ENCODE results near the gene ASB11.
"Not testable (repeated sequence)": the region's sequence is repeated elsewhere in the genome, so short reads cannot be mapped to it uniquely, and the experiment has no call there.

The ASB11 gene

GRCh38 chrX:15305899-15306298, 9.5 kb downstream of the ASB11 start:
- not testable (repeated sequence) for DNase-seq (ENCODE audit: low spot score)

GRCh38 chrX:15301924-15302323, 13.5 kb downstream of the ASB11 start:
- DNase-seq (ENCODE audit: low spot score) = no peak

- peak; percentile 6 for DNase-seq (ENCODE audit: low spot score)
These were observed 15.2 kb downstream of the ASB11 start for GRCh38 chrX:15299941-15300851.

GRCh38 chrX:15298780-15299179, 16.7 kb downstream of the ASB11 start:
- no peak for DNase-seq (ENCODE audit: low spot score)

GRCh38 chrX:15298201-15298600, 17.2 kb downstream of the ASB11 start:
- DNase-seq (ENCODE audit: low spot score) = no peak

- DNase-seq (ENCODE audit: low spot score) = no peak
These were observed 22.0 kb downstream of the ASB11 start for GRCh38 chrX:15293451-15293850.

- DNase-seq (ENCODE audit: low spot score) = no peak
These were observed 22.6 kb downstream of the ASB11 start for GRCh38 chrX:15292861-15293260.

- no peak for DNase-seq (ENCODE audit: low spot score)
These were observed 37.8 kb downstream of the ASB11 start for GRCh38 chrX:15277604-15278003.

GRCh38 chrX:15274946-15275345, 40.5 kb downstream of the ASB11 start:
- no peak for DNase-seq (ENCODE audit: low spot score)

GRCh38 chrX:15273275-15273674, 42.2 kb downstream of the ASB11 start:
- DNase-seq (ENCODE audit: low spot score) = not testable (repeated sequence)

- DNase-seq (ENCODE audit: low spot score) = no peak
These were observed 43.7 kb downstream of the ASB11 start for GRCh38 chrX:15271757-15272156.

GRCh38 chrX:15269618-15270521, 45.6 kb downstream of the ASB11 start, which contains the start of gene ASB9:
ASB9 (minus strand) TSS chrX:15270083; CDS start chrX:15269874, 209 bp downstream.
- DNase-seq (ENCODE audit: low spot score) = peak; percentile 8

- DNase-seq (ENCODE audit: low spot score) = no peak
These were observed 46.3 kb downstream of the ASB11 start for GRCh38 chrX:15269120-15269519.

- DNase-seq (ENCODE audit: low spot score) = no peak
These were observed 60.6 kb downstream of the ASB11 start for GRCh38 chrX:15254852-15255251.

GRCh38 chrX:15245896-15246295, 69.5 kb downstream of the ASB11 start:
- DNase-seq (ENCODE audit: low spot score) = no peak

- no peak for DNase-seq (ENCODE audit: low spot score)
These were observed 71.0 kb downstream of the ASB11 start for GRCh38 chrX:15244421-15244820.

- DNase-seq (ENCODE audit: low spot score) = peak; percentile 55
These were observed 72.4 kb downstream of the ASB11 start for GRCh38 chrX:15242899-15243555.

GRCh38 chrX:15241301-15241700, 74.1 kb downstream of the ASB11 start:
- no peak for DNase-seq (ENCODE audit: low spot score)

GRCh38 chrX:15240414-15240813, 75.0 kb downstream of the ASB11 start:
- no peak for DNase-seq (ENCODE audit: low spot score)

- DNase-seq (ENCODE audit: low spot score) = no peak
These were observed 79.3 kb downstream of the ASB11 start for GRCh38 chrX:15236146-15236545.

- DNase-seq (ENCODE audit: low spot score) = no peak
These were observed 80.4 kb downstream of the ASB11 start for GRCh38 chrX:15235001-15235400.

GRCh38 chrX:15233416-15234015, 81.9 kb downstream of the ASB11 start:
- DNase-seq (ENCODE audit: low spot score) = no peak
